NCI-H82 treated with DMSO at 0.1 percent for 48 hours (cell line): Measurements from ENCODE around the gene UBE2E3.

ENCODE experiments used
- DNase-seq: peaks from one replicate; lab custom pipeline; 2025; ENCODE audit not compliant: unreplicated experiment; lab: John Stamatoyannopoulos, UW

Gene UBE2E3

GRCh38 chr2:180978903-180979748 lies 1.3 kb upstream of the UBE2E3 start:
- no peak for DNase-seq

- no peak for DNase-seq
Observed at GRCh38 chr2:180979749-180980105, 678 bp upstream of the UBE2E3 start.

- DNase-seq, result no peak
Observed at GRCh38 chr2:180980943-180981911, 822 bp downstream of the UBE2E3 start.

GRCh38 chr2:180983468-180984242 lies 3.2 kb downstream of the UBE2E3 start:
- peak; percentile 42 for DNase-seq

- no peak for DNase-seq
Observed at GRCh38 chr2:180985771-180986395, 5.5 kb downstream of the UBE2E3 start.

GRCh38 chr2:180987146-180987545 lies 6.7 kb downstream of the UBE2E3 start:
- no peak for DNase-seq

- no peak for DNase-seq
Observed at GRCh38 chr2:180990337-180990736, 9.9 kb downstream of the UBE2E3 start.

GRCh38 chr2:180990794-180991193 lies 10.4 kb downstream of the UBE2E3 start:
- no peak for DNase-seq

GRCh38 chr2:180991361-180991760 lies 11.0 kb downstream of the UBE2E3 start:
- DNase-seq, result no peak

GRCh38 chr2:180991820-180992219 lies 11.4 kb downstream of the UBE2E3 start:
- no peak for DNase-seq

- DNase-seq, result no peak
Observed at GRCh38 chr2:180992994-180993393, 12.6 kb downstream of the UBE2E3 start.

GRCh38 chr2:180999274-180999964 lies 19.0 kb downstream of the UBE2E3 start:
- DNase-seq, result no peak

- no peak for DNase-seq
Observed at GRCh38 chr2:181004647-181005325, 24.4 kb downstream of the UBE2E3 start.

GRCh38 chr2:181005326-181005655 lies 24.9 kb downstream of the UBE2E3 start:
- no peak for DNase-seq

- DNase-seq, result no peak
Observed at GRCh38 chr2:181005809-181006208, 25.4 kb downstream of the UBE2E3 start.

- DNase-seq, result no peak
Observed at GRCh38 chr2:181007086-181007837, 26.9 kb downstream of the UBE2E3 start.

GRCh38 chr2:181008407-181008806 lies 28.0 kb downstream of the UBE2E3 start:
- no peak for DNase-seq

GRCh38 chr2:181021199-181021789 lies 40.9 kb downstream of the UBE2E3 start:
- no peak for DNase-seq

GRCh38 chr2:181022652-181023051 lies 42.2 kb downstream of the UBE2E3 start:
- DNase-seq, result peak; percentile 54
